ENCODE results near the gene INHBB.
"Not testable (repeated sequence)": the region's sequence is repeated elsewhere in the genome, so short reads cannot be mapped to it uniquely, and the experiment has no call there.

The INHBB gene

DNA sequence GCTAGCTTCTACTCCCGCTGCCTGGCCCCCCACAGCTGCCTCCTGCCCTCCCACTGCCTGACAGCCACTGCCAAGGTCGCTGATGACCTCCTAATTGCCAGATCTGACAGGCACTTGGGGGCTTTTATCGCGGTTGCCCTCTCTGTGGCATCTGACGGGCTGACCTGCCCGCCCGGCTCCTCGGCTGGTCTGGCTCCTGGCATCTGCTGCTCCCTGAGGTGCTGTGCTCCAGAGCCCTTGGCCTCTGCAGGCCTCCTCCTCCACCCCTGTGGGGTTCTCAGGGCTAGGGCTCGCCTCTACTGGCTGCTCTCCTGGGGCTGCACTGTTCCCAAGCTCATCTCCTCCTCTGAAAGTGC lies 43.1 kb downstream of the INHBB start:
- H3K4me3 ChIP-seq (ENCODE audit: low read depth, low read length), result no peak overlapping the region
- TF ChIP-seq, protein P1, sequence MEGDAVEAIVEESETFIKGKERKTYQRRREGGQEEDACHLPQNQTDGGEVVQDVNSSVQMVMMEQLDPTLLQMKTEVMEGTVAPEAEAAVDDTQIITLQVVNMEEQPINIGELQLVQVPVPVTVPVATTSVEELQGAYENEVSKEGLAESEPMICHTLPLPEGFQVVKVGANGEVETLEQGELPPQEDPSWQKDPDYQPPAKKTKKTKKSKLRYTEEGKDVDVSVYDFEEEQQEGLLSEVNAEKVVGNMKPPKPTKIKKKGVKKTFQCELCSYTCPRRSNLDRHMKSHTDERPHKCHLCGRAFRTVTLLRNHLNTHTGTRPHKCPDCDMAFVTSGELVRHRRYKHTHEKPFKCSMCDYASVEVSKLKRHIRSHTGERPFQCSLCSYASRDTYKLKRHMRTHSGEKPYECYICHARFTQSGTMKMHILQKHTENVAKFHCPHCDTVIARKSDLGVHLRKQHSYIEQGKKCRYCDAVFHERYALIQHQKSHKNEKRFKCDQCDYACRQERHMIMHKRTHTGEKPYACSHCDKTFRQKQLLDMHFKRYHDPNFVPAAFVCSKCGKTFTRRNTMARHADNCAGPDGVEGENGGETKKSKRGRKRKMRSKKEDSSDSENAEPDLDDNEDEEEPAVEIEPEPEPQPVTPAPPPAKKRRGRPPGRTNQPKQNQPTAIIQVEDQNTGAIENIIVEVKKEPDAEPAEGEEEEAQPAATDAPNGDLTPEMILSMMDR (IDR thresholded peaks at IDR 0.05; ENCODE audit: low read depth, low read length), result no peak

DNA sequence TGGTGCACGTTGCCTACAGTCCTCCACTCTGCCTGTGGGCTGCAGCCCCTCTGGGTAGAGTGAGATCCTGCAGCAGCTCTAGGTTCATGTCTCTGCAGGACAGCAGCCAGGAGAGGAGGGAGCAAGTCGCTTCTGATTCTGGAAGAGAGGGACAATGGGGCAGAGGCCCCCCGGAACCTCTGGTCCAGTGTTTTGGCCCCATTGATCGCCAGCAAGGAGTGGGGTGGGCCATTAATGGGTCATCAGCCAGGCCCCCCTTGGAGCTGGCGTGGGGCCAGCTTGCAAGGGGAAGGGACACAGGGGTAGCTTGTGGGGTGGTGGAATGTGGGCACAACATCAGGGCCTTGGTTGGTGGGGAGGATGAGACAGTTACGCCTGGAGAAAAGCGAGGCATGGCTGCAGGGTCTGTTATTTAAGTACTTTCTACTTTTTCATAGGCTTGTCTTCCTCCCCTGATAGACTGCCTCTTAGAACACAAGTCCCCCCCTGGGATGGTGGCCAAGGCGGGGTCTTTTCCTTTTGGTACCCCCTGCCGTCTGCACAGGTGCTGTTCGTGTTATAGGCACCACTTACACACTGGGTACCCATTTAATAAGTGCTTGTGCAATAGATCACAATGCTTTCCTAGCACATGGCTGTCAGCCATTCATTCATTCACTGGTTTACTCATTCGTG lies 44.6 kb downstream of the INHBB start:
- no peak overlapping the region for H3K4me3 ChIP-seq (ENCODE audit: low read depth, low read length)
- TF ChIP-seq, protein P1 (IDR thresholded peaks at IDR 0.05; ENCODE audit: low read depth, low read length), result no peak

DNA sequence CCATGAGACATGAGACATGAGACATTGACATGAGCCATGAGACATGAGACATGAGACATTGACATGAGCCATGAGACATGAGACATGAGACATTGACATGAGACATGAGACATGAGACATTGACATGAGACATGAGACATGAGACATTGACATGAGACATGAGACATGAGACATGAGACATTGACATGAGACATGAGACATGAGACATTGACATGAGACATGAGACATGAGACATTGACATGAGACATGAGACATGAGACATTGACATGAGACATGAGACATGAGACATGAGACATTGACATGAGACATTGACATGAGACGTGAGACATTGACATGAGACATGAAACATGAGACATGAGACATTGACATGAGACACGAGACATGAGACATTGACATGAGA lies 45.4 kb downstream of the INHBB start:
- not testable (repeated sequence) for H3K4me3 ChIP-seq (ENCODE audit: low read depth, low read length)

DNA sequence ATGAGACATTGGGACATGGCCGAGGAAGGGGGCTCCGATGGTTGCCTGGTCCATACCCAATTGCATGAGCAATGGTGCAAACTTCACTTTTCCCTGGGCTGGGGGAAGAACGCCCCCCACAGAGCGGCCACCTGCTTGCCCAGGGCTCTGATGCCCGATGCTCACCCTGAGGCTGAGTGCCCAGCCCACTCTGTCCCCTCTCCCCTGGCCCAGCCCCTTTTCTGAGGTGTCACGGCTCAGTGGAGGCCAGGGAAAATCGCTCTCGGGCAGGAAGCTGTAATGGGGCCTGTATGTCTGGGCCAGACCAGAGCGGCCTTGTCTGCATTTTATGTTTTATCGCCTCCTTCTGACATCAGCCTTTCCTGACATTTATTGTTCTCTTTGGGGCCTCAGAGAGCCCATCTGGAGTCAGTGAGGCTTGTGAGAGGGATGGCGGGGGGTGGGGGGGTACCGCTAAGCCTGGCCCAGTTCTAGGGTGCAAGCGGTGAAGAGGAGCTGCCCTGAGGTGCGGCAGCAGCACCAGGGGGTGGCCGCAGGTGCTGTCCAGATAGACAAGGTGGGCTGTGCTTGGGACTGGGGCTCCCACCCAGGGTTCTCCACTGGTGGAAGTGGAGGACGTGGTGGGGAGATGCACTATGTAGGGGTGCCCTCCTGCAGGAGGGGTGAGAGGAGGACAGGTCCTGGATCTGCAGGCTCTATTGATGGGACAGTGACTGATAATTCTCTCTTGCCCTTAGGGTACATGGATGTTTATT lies 46.2 kb downstream of the INHBB start:
- TF ChIP-seq, protein P1 (IDR thresholded peaks at IDR 0.05; ENCODE audit: low read depth, low read length), result no peak
- H3K4me3 ChIP-seq (ENCODE audit: low read depth, low read length), result no peak overlapping the region

DNA sequence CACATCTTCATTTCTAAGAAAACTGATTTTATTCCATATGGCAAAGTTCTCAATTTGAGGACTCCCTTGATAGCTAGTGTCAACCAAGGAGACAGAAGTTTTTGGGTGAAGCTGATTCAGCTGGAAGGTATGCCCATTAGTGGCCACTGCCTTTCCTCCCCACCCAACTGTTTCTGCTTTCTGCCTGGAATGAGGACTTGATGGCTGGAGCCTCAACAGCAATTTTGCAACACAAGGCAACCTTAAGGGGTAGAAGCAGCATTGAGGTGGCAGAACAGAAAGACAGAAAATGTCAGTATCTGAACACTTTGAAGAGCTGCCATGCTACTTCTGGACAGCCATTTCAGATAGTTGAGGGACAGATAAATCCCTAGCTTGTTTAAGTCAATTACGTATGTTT lies 47.0 kb downstream of the INHBB start:
- no peak overlapping the region for H3K4me3 ChIP-seq (ENCODE audit: low read depth, low read length)
- TF ChIP-seq, protein P1 (IDR thresholded peaks at IDR 0.05; ENCODE audit: low read depth, low read length), result no peak

DNA sequence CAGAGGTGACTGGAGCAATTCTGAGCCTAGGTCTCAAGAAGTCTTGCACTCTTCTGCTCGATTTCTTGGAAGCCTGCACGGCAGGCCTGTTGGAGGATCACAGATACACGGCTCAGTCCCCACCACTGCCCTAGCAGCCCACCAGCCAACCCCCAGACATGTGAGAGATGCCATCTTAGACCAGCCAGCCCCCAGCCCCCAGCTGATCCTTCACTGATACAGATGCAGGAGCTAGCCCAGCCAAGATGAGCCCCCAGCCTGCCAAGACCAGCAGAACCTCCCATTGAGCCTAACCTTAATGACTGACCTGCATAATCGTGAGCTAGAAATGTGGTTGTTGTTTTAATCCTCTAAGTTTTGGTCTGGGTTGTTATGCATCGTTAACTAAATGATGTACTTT lies 47.5 kb downstream of the INHBB start:
- H3K4me3 ChIP-seq (ENCODE audit: low read depth, low read length), result no peak overlapping the region
- TF ChIP-seq, protein P1 (IDR thresholded peaks at IDR 0.05; ENCODE audit: low read depth, low read length), result no peak

DNA sequence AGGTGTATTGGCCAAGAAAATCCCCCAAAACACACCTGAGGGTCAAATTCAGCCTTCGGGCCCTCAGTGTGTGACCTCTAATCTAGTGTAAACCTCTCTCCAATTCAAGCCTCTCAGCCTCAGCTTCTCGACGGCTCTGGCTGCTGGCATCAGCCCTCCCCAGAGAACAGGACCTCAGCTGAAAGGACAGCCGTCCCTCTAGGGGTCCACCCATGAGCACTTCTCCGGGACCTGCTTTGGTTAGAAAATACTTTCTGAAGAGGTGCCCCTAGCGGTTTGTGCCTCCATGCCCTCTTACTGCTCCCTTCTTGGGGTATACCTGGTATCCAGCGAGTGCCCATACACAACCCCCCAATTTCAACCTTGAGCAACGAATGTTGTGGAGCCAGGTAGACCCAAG lies 48.8 kb downstream of the INHBB start:
- TF ChIP-seq, protein P1 (IDR thresholded peaks at IDR 0.05; ENCODE audit: low read depth, low read length), result no peak
- H3K4me3 ChIP-seq (ENCODE audit: low read depth, low read length), result no peak overlapping the region
